NCI-H510A (cell line): ENCODE results near the gene CBLL1.

ENCODE experiments used
- DNase-seq: peaks from one replicate; lab custom pipeline; 2025; lab: John Stamatoyannopoulos, UW

CBLL1 gene

GRCh38 chr7:107744345-107744750 lies 406 bp downstream of the CBLL1 start:
- DNase-seq: no peak

GRCh38 chr7:107746006-107746405 lies 2.1 kb downstream of the CBLL1 start:
- DNase-seq: no peak

GRCh38 chr7:107751113-107751512 lies 7.2 kb downstream of the CBLL1 start:
- no peak for DNase-seq

DNA sequence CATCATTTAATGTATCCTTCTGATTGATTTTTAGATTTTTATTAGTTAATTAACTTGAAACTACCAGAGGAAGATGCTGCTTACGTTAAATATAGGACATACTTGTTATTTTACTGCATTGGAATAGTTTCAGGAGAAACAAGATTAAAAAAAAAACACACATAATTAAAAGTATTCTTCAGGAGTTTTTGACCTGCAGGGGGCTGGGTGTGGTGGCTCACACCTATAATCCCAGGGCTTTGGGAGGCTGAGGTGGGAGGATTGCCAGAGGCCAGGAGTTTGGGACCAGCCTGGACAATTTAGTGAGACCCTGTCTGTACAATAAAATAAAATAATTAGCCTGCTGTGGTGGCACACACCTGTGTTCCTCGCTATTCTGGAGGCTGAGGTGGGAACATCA lies 10.7 kb downstream of the CBLL1 start:
- DNase-seq: no peak

- no peak for DNase-seq
These were observed 14.7 kb downstream of the CBLL1 start for GRCh38 chr7:107758667-107759066.

- DNase-seq: no peak
These were observed 23.4 kb downstream of the CBLL1 start for GRCh38 chr7:107767391-107767790.

DNA sequence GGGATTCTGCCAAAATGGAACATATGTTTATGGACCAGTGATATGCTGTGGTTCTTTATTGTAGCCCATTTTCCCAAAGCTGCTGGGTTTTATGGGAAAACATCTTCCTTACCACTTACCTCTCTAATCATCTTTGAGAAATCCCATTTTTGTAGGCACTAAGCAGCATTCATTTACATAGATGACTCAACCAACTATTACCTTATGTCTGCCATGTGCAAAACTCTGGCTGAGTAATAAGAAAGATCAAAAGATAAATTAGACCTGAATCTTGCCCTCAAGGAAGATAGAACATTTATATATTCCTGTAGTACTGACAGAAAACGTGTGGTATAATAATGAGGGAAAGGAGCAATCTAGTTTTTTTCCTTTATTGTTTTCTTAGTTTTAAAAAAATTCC lies 24.3 kb downstream of the CBLL1 start:
- DNase-seq: no peak

DNA sequence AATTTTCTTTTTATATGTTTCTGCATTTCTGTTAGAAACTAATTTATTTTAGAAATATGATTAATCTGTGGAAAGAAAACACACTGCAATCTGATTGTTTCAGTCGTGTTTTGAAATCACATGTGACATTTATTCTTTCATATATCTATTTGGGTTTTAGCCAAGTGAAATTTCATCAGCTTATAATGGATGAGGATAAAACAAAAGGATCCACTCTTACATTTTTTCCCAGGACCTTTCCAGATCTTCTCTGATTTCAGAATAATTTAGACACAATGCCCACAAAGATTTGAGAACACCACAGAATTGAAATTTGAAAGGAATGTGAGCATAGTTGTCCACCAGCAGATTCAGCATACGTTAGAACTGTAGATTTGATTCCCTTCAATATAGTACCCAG lies 29.1 kb downstream of the CBLL1 start:
- DNase-seq: no peak

DNA sequence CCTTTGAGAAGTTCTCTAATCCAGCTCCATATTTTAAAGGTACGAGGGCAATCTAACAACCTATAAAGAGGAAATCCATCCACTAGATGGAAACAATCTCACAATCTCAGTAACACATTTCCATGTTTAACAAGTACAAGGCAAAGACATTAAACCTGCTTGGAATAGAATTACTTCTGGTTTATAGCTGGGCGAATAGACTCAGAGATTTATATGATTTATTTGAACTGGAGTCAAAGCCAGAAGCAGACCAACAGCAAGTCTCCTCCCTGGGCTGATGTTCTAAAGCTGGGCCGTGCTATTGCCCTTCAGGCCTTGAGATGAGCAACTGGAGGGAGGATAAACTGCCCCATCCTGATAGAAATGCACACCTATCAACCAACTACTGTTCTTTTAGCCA lies 33.8 kb downstream of the CBLL1 start:
- no peak for DNase-seq

GRCh38 chr7:107778283-107778682 lies 34.3 kb downstream of the CBLL1 start:
- DNase-seq: no peak

- DNase-seq: no peak
These were observed 35.7 kb downstream of the CBLL1 start for GRCh38 chr7:107779647-107780099.

- DNase-seq: no peak
These were observed 38.4 kb downstream of the CBLL1 start for GRCh38 chr7:107782374-107782773.

GRCh38 chr7:107783648-107784047 lies 39.7 kb downstream of the CBLL1 start:
- DNase-seq: no peak

DNA sequence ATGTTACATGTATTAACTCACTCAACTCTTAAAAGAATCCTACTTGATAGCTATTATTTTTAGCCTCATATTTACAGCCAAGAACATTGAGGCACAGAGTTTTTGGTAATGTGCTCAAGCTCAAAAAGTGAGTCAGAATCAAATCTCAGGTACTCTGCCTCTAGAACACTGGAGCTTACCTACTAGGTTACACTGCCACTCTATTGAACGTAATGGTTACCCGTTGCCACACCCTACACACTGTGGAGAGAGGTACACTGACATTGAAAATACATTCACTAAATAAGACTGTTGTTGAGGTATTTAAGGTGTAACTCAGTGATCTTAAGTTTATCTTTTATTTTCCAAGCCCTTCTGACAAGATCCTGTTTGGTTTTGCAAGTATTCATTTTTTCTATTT lies 41.2 kb downstream of the CBLL1 start:
- DNase-seq: no peak

- no peak for DNase-seq
These were observed 42.0 kb downstream of the CBLL1 start for GRCh38 chr7:107785926-107786325.

DNA sequence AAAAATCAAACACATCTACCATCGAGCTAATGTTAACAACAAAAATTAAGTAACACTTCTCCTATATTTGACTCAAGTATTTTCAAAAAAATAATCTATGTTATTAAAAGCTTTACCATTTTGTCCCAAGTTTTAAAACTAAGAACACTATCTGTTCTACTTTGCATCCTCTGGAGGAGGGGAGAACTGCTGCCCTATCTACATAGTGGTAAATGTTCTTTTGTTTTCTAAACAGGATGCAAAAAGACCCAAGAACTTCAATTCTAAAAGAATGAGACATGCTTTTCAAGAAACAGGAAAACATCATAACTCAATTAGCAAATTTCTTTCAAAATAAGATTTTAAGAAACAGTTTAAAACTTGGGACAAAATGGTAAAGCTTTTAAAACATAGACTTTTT lies 44.3 kb downstream of the CBLL1 start:
- DNase-seq: no peak

DNA sequence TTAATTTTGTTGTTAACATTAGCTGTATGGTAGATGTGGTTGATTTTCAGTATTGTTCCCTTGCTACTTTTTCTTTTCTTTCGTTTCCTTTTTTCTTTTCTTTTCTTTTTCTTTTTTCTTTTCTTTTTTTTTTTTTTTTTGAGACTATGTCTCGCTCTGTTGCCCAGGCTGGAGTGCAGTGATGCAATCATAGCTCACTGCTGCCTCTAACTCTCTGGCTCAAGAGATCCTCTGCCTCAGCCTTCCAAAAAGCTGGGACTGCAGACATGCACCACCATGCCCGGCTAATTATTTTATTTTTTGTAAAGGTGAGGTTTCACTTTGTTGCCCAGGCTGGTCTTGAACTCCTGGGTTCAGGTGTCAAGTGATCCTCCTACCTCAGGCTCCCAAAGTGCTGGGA lies 44.7 kb downstream of the CBLL1 start:
- DNase-seq: no peak

- no peak for DNase-seq
These were observed 45.7 kb downstream of the CBLL1 start for GRCh38 chr7:107789647-107790046.

GRCh38 chr7:107792364-107792763 lies 48.4 kb downstream of the CBLL1 start:
- DNase-seq: no peak

DNA sequence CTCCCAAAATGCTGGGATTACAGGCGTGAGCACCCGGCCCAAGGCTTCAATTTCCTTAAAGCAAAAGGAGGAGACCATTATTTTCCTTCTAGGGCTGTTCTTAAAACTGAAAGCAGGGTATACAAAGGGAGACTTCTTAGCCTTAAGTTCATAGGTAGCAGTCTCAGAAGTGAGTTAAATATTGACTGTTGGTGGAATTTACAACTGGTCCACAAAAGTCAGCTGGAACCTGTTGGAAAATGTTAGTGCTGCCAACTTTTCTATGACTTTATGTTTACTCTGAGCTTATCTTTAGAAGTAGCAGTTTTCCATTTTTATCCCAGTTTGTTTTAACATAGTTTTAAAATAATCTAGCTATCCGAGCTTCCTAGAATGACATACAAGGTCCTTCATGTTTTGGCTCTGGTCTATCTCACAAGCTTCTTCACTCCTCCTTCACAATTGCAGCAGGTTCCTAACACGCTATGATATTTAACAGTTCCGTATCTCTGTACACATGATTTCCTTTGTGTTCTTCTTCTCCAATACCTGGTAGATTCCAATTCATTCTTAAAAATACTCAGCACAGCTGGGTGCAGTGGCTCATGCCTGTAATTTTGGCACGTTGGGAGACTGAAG lies 55.8 kb downstream of the CBLL1 start:
- no peak for DNase-seq

DNA sequence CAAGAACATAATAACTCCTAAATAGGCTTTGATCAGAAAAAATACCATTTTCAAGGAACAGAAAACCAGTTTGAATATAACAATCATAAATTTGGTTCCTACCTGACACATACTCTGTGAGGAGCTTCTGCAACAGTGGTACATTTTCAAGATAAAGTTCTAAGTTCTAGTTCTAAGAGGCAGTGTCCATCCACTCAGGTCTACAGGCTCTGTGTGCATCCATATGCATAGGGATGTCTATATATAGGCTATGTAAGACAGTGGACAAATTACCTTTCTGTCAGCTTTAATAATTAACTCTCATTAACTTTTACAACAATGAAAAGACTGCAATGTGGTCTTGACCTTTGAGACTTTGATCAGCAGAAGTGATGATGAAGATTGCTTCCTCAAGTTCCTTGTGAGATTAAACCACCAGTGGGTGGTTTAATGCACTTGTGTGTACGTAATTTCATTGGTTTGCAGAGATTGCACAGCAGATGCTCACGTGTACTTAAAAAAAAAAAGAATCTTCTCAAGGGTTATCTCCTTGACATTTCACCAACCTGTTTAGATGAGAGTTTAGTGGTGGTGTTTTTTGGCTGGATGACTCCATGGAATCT lies 59.2 kb downstream of the CBLL1 start, which contains the start of gene SLC26A3:
Gene SLC26A3, minus strand, starts transcription at position 215 of the 602 bp plus-strand sequence. CDS start 8,714 bp downstream, outside the sequence.
- DNase-seq: no peak

DNA sequence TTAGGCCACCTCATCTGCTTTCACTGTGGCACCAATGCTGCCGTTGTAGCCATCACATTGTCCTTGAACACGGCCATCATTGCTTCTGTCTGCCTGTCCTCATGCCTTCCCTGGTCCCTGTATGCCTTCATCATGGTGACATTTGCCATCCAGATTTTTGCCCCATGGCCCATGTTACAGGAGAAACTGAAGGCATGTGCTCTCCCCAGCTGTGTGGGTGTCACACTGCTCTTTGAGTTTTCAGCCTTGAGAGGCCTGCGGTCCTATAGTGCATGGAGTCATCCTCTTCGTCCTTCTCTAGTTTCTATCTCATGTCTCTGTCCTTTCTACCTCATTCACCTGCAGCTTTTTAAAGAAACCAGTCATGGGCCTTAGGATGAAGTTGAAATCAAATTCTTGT lies 65.2 kb downstream of the CBLL1 start:
- DNase-seq: no peak

- DNase-seq: no peak
These were observed 66.7 kb downstream of the CBLL1 start for GRCh38 chr7:107810626-107811025.
